Vagina (tissue), 2 donors: ENCODE measurements around the gene ACTN4.

ENCODE experiments used
- CTCF ChIP-seq, 3 experiments: fragments of 450-650 bp in 2 of 3; fragments of 200-600 bp in 1 of 3; sonication (generic) in 1 of 3; IDR thresholded peaks; one replicate each; pipeline ENCODE4 v1.5.1; 2017 to 2019; ENCODE audit warnings: antibody characterized with exemption in 3 of 3, mild to moderate bottlenecking in 2 of 3, moderate library complexity in 2 of 3
- POLR2A ChIP-seq, 2 donors: fragments of 450-650 bp; IDR thresholded peaks; one replicate each; pipeline ENCODE4 v1.6.1; 2017; ENCODE audit warnings: antibody characterized with exemption in 2 of 2, mild to moderate bottlenecking in 2 of 2, moderate library complexity in 2 of 2
- POLR2AphosphoS5 ChIP-seq, 2 donors: sonication (generic); formaldehyde crosslinking; IDR thresholded peaks; one replicate each; pipeline ENCODE4 v1.9.0; 2017; ENCODE audit warnings: antibody characterized with exemption in 2 of 2, mild to moderate bottlenecking in 2 of 2, low read depth in 1 of 2; ENCODE audit not compliant: insufficient read depth in 1 of 2

GRCh38 chr19:38740932-38741331, 93.5 kb downstream of the ACTN4 start:
- TF ChIP-seq CTCF (IDR thresholded peaks at IDR 0.05) (no peak), POLR2A (IDR thresholded peaks at IDR 0.05) (no peak), POLR2AphosphoS5 (IDR thresholded peaks at IDR 0.05; ENCODE audit: insufficient read depth in 1 of 2, low read depth in 1 of 2) (no peak)
